Activated CD4-positive, alpha-beta memory T cell treated with anti-CD3 and anti-CD28 coated beads for 36 hours (primary cell): ENCODE measurements around the gene ATP6AP1. TPM values are rescaled to one million over a fixed set of nuclear protein-coding genes. Genes with fewer than 3 reads are reported as not detected.

ENCODE experiments used
- CTCF ChIA-PET: fragments of 350-600 bp; sonication (Branson Sonifier 250); formaldehyde crosslinking; loops from one replicate; lab custom pipeline; 2021; ENCODE audit warnings: antibody characterized with exemption, inconsistent platforms; lab: Charles Lee
- POLR2A ChIA-PET: fragments of 350-600 bp; sonication (Branson Sonifier 250); formaldehyde crosslinking; loops from one replicate; lab custom pipeline; 2021; ENCODE audit warnings: antibody characterized with exemption; lab: Charles Lee
- DNase-seq: peaks from one replicate; pipeline ENCODE4 v3.0.0-alpha.2; 2020
- H3K27ac Mint-ChIP-seq: one replicate; pipeline ENCODE4 v1.8.0; 2021; ENCODE audit warnings: mixed read lengths
- H3K27me3 Mint-ChIP-seq: one replicate; pipeline ENCODE4 v1.8.0; 2021; ENCODE audit warnings: mixed read lengths
- H3K36me3 Mint-ChIP-seq: one replicate; pipeline ENCODE4 v1.8.0; 2021; ENCODE audit warnings: mixed read lengths
- H3K4me1 Mint-ChIP-seq: one replicate; pipeline ENCODE4 v1.8.0; 2021; ENCODE audit warnings: low read depth, mixed read lengths
- H3K4me3 Mint-ChIP-seq: one replicate; pipeline ENCODE4 v1.8.0; 2021; ENCODE audit warnings: mild to moderate bottlenecking, mixed read lengths
- H3K9me3 Mint-ChIP-seq: one replicate; pipeline ENCODE4 v1.8.0; 2021; ENCODE audit warnings: mixed read lengths
- intact Hi-C: fragments of 100-400 bp; cut with micrococcal nuclease; formaldehyde crosslinking; loops from one replicate; pipeline ENCODE4 v1.15.1; 2023
- total RNA-seq, 2 experiments: library from RNA; stranded (reverse); gene quantifications; one replicate each; pipeline ENCODE4 v1.2.3, GENCODE V29; 2021

ATP6AP1 gene
- total RNA-seq, 2 experiments from 2014 or later: 30.8 to 31.6 TPM

GRCh38 chrX:154401045-154401799, 27.3 kb upstream of the ATP6AP1 start:
- Mint-ChIP-seq H3K27ac (peak overlapping the region; percentile 100), H3K36me3 (peaks cover 34% of the 10 kb centered on the region), H3K9me3 (no peaks in the 10 kb centered on the region), H3K27me3 (no peaks in the 10 kb centered on the region), H3K4me1 (peaks cover 7% of the 10 kb centered on the region), H3K4me3 (peak overlapping the region; percentile 91)
- CTCF ChIA-PET: interaction anchor here (0.6 kb wide), 1 partner anchor 138 kb away, joined by 3 read pairs; no protein-coding TSS in a partner anchor
- POLR2A ChIA-PET: interaction anchor here (1.1 to 6.2 kb wide), 3 partner anchors 10 to 89 kb away, joined by 3 to 35 read pairs (median 8); partner anchors contain the start of genes SLC10A3 and TAFAZZIN
- intact Hi-C loops: no loop called here
- no peak for DNase-seq

- Mint-ChIP-seq H3K4me1 (peaks cover 7% of the 10 kb centered on the region), H3K36me3 (peaks cover 34% of the 10 kb centered on the region), H3K27me3 (no peaks in the 10 kb centered on the region), H3K9me3 (no peaks in the 10 kb centered on the region), H3K4me3 (no peak overlapping the region), H3K27ac (peak overlapping the region; percentile 15)
- CTCF ChIA-PET: no interaction called here
- intact Hi-C loops: no loop called here
- POLR2A ChIA-PET: interaction anchor here (1.1 to 6.2 kb wide), 2 partner anchors 10 to 27 kb away, joined by 3 to 35 read pairs; partner anchors contain the start of gene TAFAZZIN
- DNase-seq: no peak
These were observed 26.4 kb upstream of the ATP6AP1 start for GRCh38 chrX:154401918-154402621.

- Mint-ChIP-seq H3K4me3 (no peak overlapping the region), H3K36me3 (peaks cover 34% of the 10 kb centered on the region), H3K27ac (no peak overlapping the region), H3K27me3 (no peaks in the 10 kb centered on the region), H3K9me3 (no peaks in the 10 kb centered on the region), H3K4me1 (peaks cover 7% of the 10 kb centered on the region)
- intact Hi-C loops: no loop called here
- no peak for DNase-seq
- ChIA-PET POLR2A (interaction anchor here (6.2 kb wide), 1 partner anchor 9 kb away, joined by 35 read pairs; the partner anchor contains the start of gene TAFAZZIN), CTCF (no interaction called here)
These were observed 25.8 kb upstream of the ATP6AP1 start for GRCh38 chrX:154402622-154403127.

GRCh38 chrX:154403192-154403591, 25.3 kb upstream of the ATP6AP1 start:
- Mint-ChIP-seq H3K27me3 (no peaks in the 10 kb centered on the region), H3K4me1 (peaks cover 7% of the 10 kb centered on the region), H3K4me3 (no peak overlapping the region), H3K27ac (no peak overlapping the region), H3K9me3 (no peaks in the 10 kb centered on the region), H3K36me3 (peaks cover 31% of the 10 kb centered on the region)
- intact Hi-C loops: no loop called here
- DNase-seq: no peak
- CTCF ChIA-PET: no interaction called here
- POLR2A ChIA-PET: interaction anchor here (6.2 kb wide), 1 partner anchor 8 kb away, joined by 35 read pairs; the partner anchor contains the start of gene TAFAZZIN

- CTCF ChIA-PET: no interaction called here
- intact Hi-C loops: no loop called here
- Mint-ChIP-seq H3K27ac (no peak overlapping the region), H3K4me3 (no peak overlapping the region), H3K36me3 (peaks cover 24% of the 10 kb centered on the region), H3K4me1 (peaks cover 11% of the 10 kb centered on the region), H3K9me3 (no peaks in the 10 kb centered on the region), H3K27me3 (no peaks in the 10 kb centered on the region)
- DNase-seq: no peak
- POLR2A ChIA-PET: no interaction called here
These were observed 24.6 kb upstream of the ATP6AP1 start for GRCh38 chrX:154403858-154404257.

GRCh38 chrX:154404625-154405192, 23.8 kb upstream of the ATP6AP1 start:
- CTCF ChIA-PET: no interaction called here
- intact Hi-C loops: no loop called here
- Mint-ChIP-seq H3K36me3 (peaks cover 17% of the 10 kb centered on the region), H3K27me3 (no peaks in the 10 kb centered on the region), H3K4me1 (peaks cover 13% of the 10 kb centered on the region), H3K27ac (no peak overlapping the region), H3K4me3 (no peak overlapping the region), H3K9me3 (no peaks in the 10 kb centered on the region)
- no peak for DNase-seq
- POLR2A ChIA-PET: no interaction called here

GRCh38 chrX:154408659-154409221, 19.7 kb upstream of the ATP6AP1 start:
- CTCF ChIA-PET: no interaction called here

GRCh38 chrX:154409222-154409871, 19.1 kb upstream of the ATP6AP1 start, which contains the start of gene DNASE1L1:
Gene DNASE1L1, minus strand, starts transcription at chrX:154409254. Its CDS starts 3,686 bp downstream, at chrX:154405568.
- Mint-ChIP-seq H3K27ac (no peak within 1 kb of the TSS), H3K4me1 (peaks cover 16% of the 10 kb centered on the region), H3K9me3 (no peaks in the 10 kb centered on the region), H3K4me3 (peak within 1 kb of the TSS; percentile 52), H3K36me3 (peaks cover 6% of the 10 kb centered on the region), H3K27me3 (no peaks in the 10 kb centered on the region)
- intact Hi-C loops: no loop called here
- POLR2A ChIA-PET: no interaction called here
- peak; percentile 36 for DNase-seq
- CTCF ChIA-PET: interaction anchor here (2.0 kb wide), 1 partner anchor 11 kb away, joined by 5 read pairs; the partner anchor contains the start of gene RPL10

More at GRCh38 chrX:154408659-154409221, 19.7 kb upstream of the ATP6AP1 start:
- intact Hi-C loops: no loop called here
- Mint-ChIP-seq H3K36me3 (peaks cover 6% of the 10 kb centered on the region), H3K4me1 (peaks cover 16% of the 10 kb centered on the region), H3K9me3 (no peaks in the 10 kb centered on the region), H3K27me3 (no peaks in the 10 kb centered on the region), H3K4me3 (peak overlapping the region; percentile 52), H3K27ac (no peak overlapping the region)
- no peak for DNase-seq
- POLR2A ChIA-PET: interaction anchor here (1.2 kb wide), 1 partner anchor 10 kb away, joined by 4 read pairs; no protein-coding TSS in a partner anchor

GRCh38 chrX:154411981-154412340, 16.5 kb upstream of the ATP6AP1 start:
- H3K4me1 Mint-ChIP-seq: peaks cover 16% of the 10 kb centered on the region
- peak; percentile 74 for DNase-seq
- no peaks in the 10 kb centered on the region for H3K27me3 Mint-ChIP-seq
- H3K36me3 Mint-ChIP-seq: peaks cover 8% of the 10 kb centered on the region
- intact Hi-C loops: no loop called here
- H3K27ac Mint-ChIP-seq: peak overlapping the region; percentile 80
- ChIA-PET CTCF (interaction anchor here (0.9 to 1.8 kb wide), 4 partner anchors 13 to 115 kb away, joined by 3 to 8 read pairs (median 3); partner anchors contain the start of gene RPL10), POLR2A (interaction anchor here (0.6 to 2.8 kb wide), 7 partner anchors 12 to 410 kb away, joined by 3 to 35 read pairs (median 4); partner anchors contain the start of genes ATP6AP1, RPL10 and UBL4A)
- peak overlapping the region; percentile 80 for H3K4me3 Mint-ChIP-seq
- no peaks in the 10 kb centered on the region for H3K9me3 Mint-ChIP-seq

GRCh38 chrX:154412468-154412867, 16.0 kb upstream of the ATP6AP1 start:
- intact Hi-C loops: no loop called here
- POLR2A ChIA-PET: interaction anchor here (0.6 to 2.8 kb wide), 7 partner anchors 12 to 410 kb away, joined by 3 to 35 read pairs (median 4); partner anchors contain the start of genes ATP6AP1, RPL10 and UBL4A
- CTCF ChIA-PET: interaction anchor here (0.9 to 1.8 kb wide), 4 partner anchors 14 to 114 kb away, joined by 3 to 8 read pairs (median 3); partner anchors contain the start of gene RPL10
- Mint-ChIP-seq H3K36me3 (peaks cover 8% of the 10 kb centered on the region), H3K4me1 (peaks cover 16% of the 10 kb centered on the region), H3K27me3 (no peaks in the 10 kb centered on the region), H3K27ac (peak overlapping the region; percentile 80), H3K4me3 (peak overlapping the region; percentile 80), H3K9me3 (no peaks in the 10 kb centered on the region)
- peak; percentile 57 for DNase-seq
